Left ventricle myocardium inferior (tissue), 1 donor: ENCODE data around the gene PEX1. TPM values are rescaled to one million over a fixed set of nuclear protein-coding genes. Genes with fewer than 3 reads are reported as not detected.
A peak's percentile ranks its signal among the peaks of the same experiment; 100 is the strongest.
"Not testable (repeated sequence)": the region's sequence is repeated elsewhere in the genome, so short reads cannot be mapped to it uniquely, and the experiment has no call there.

ENCODE experiments used
- DNase-seq: peaks from one replicate; pipeline ENCODE4 v3.0.0-alpha.2; 2020
- H3K27ac ChIP-seq: fragments of 200-600 bp; replicated peaks from 2 replicates; pipeline ENCODE4 v1.8.0; 2021
- H3K27me3 ChIP-seq: fragments of 200-600 bp; 2 replicates; pipeline ENCODE4 v1.8.0; 2021; ENCODE audit warnings: low read depth
- H3K36me3 ChIP-seq: fragments of 200-600 bp; 2 replicates; pipeline ENCODE4 v1.8.0; 2021
- H3K4me1 ChIP-seq: fragments of 200-600 bp; 2 replicates; pipeline ENCODE4 v1.8.0; 2021
- H3K4me3 ChIP-seq: fragments of 200-600 bp; 2 replicates; pipeline ENCODE4 v1.8.0; 2021; ENCODE audit warnings: mild to moderate bottlenecking, moderate library complexity
- H3K9me3 ChIP-seq: fragments of 200-600 bp; replicated peaks from 2 replicates; pipeline ENCODE4 v1.8.0; 2021
- CTCF ChIP-seq: fragments of 200-600 bp; IDR thresholded peaks from 2 replicates; pipeline ENCODE4 v1.8.0; 2021; ENCODE audit warnings: antibody characterized with exemption, mild to moderate bottlenecking, borderline replicate concordance
- intact Hi-C: fragments of 100-400 bp; cut with micrococcal nuclease; formaldehyde crosslinking; loops from one replicate; pipeline ENCODE4 v1.11.0; 2022
- total RNA-seq: library from RNA; stranded (reverse); fragmentation: NEBNext Ultra II Directional; extraction: Animal tissue kit (Norgen Biotek cat#: 25700); gene quantifications from one replicate; pipeline ENCODE4 v1.2.1, GENCODE V29; 2021
- donor health status: DM: no; HTN: yes; CAD: no; lungs with severe emphysema.

PEX1 gene
- total RNA-seq, 1 donor from 2014 or later: 13.8 TPM

- Histone ChIP-seq H3K36me3 (peaks cover 70% of the 10 kb centered on the region), H3K4me3 (no peak overlapping the region), H3K27ac (no peak overlapping the region), H3K27me3 (no peaks in the 10 kb centered on the region), H3K4me1 (peaks cover 19% of the 10 kb centered on the region), H3K9me3 (no peaks in the 10 kb centered on the region)
- no peak for DNase-seq
- intact Hi-C loops: no loop called here
- no peak for TF ChIP-seq CTCF
These were observed 40.5 kb downstream of the PEX1 start for GRCh38 chr7:92487804-92488203.

- no peak for DNase-seq
- no peaks in the 10 kb centered on the region for H3K9me3 ChIP-seq
- peaks cover 52% of the 10 kb centered on the region for H3K36me3 ChIP-seq
- TF ChIP-seq CTCF: no peak
- intact Hi-C loops: no loop called here
- H3K4me1 ChIP-seq: peaks cover 19% of the 10 kb centered on the region
- H3K27ac ChIP-seq: peak overlapping the region; percentile 56
- H3K27me3 ChIP-seq: no peaks in the 10 kb centered on the region
- no peak overlapping the region for H3K4me3 ChIP-seq
These were observed 42.3 kb downstream of the PEX1 start for GRCh38 chr7:92485974-92486373.

- DNase-seq: no peak
- no peaks in the 10 kb centered on the region for H3K9me3 ChIP-seq
- H3K4me3 ChIP-seq: no peak overlapping the region
- H3K4me1 ChIP-seq: peaks cover 19% of the 10 kb centered on the region
- no peaks in the 10 kb centered on the region for H3K27me3 ChIP-seq
- TF ChIP-seq CTCF: no peak
- peaks cover 46% of the 10 kb centered on the region for H3K36me3 ChIP-seq
- intact Hi-C loops: no loop called here
- H3K27ac ChIP-seq: peak overlapping the region; percentile 56
These were observed 42.9 kb downstream of the PEX1 start for GRCh38 chr7:92485267-92485892.

- DNase-seq, H3K4me3 ChIP-seq, H3K27me3 ChIP-seq, H3K27ac ChIP-seq, H3K9me3 ChIP-seq, intact Hi-C loops: not testable (repeated sequence)
- Histone ChIP-seq H3K36me3 (peaks cover 36% of the 10 kb centered on the region), H3K4me1 (peaks cover 15% of the 10 kb centered on the region)
These were observed 44.1 kb downstream of the PEX1 start for GRCh38 chr7:92484226-92484625.

- Histone ChIP-seq H3K4me1 (peaks cover 15% of the 10 kb centered on the region), H3K36me3 (peaks cover 30% of the 10 kb centered on the region)
- H3K4me3 ChIP-seq, intact Hi-C loops, H3K9me3 ChIP-seq, H3K27ac ChIP-seq, DNase-seq, H3K27me3 ChIP-seq: not testable (repeated sequence)
These were observed 44.7 kb downstream of the PEX1 start for GRCh38 chr7:92483624-92484023.

GRCh38 chr7:92479146-92479545 lies 49.2 kb downstream of the PEX1 start:
- intact Hi-C loops, H3K4me1 ChIP-seq, H3K4me3 ChIP-seq, H3K27ac ChIP-seq, H3K9me3 ChIP-seq, DNase-seq, H3K27me3 ChIP-seq: not testable (repeated sequence)
- peaks cover 28% of the 10 kb centered on the region for H3K36me3 ChIP-seq

- H3K27ac ChIP-seq: no peak overlapping the region
- TF ChIP-seq CTCF: no peak
- peaks cover 29% of the 10 kb centered on the region for H3K36me3 ChIP-seq
- H3K4me3 ChIP-seq: no peak overlapping the region
- H3K27me3 ChIP-seq: no peaks in the 10 kb centered on the region
- no peaks in the 10 kb centered on the region for H3K4me1 ChIP-seq
- H3K9me3 ChIP-seq: no peaks in the 10 kb centered on the region
- intact Hi-C loops: no loop called here
- no peak for DNase-seq
These were observed 49.6 kb downstream of the PEX1 start for GRCh38 chr7:92478711-92479110.
